ENCODE measurements around the gene FCRLA. TPM values are rescaled to one million over a fixed set of nuclear protein-coding genes. Genes with fewer than 3 reads are reported as not detected.
A peak's percentile ranks its signal among the peaks of the same experiment; 100 is the strongest.
"Not testable (repeated sequence)": the region's sequence is repeated elsewhere in the genome, so short reads cannot be mapped to it uniquely, and the experiment has no call there.

FCRLA gene
- total RNA-seq (2022): 0.30 and 0.47 TPM in 2 replicates
- Bru-seq, nascent RNA: percentile 14 among the genes with signal in this experiment
- percentile 21 among the genes with signal in this experiment for BruChase-seq, experiment 1, labeled RNA remaining after a 6-hour chase
- percentile 9 among the genes with signal in this experiment for BruChase-seq, experiment 2, labeled RNA remaining after a 2-hour chase
- long read RNA-seq, partial matches to known transcripts: 1 of 2 reads
- long read RNA-seq, other reads (novel, unspliced or antisense): 1 of 2 reads

GRCh38 chr1:161706482-161707347 is at the start of gene FCRLA:
TSS of gene FCRLA (plus strand) at chr1:161707229. CDS start at chr1:161707265, 36 bp downstream.
- TF ChIP-seq, protein P1, sequence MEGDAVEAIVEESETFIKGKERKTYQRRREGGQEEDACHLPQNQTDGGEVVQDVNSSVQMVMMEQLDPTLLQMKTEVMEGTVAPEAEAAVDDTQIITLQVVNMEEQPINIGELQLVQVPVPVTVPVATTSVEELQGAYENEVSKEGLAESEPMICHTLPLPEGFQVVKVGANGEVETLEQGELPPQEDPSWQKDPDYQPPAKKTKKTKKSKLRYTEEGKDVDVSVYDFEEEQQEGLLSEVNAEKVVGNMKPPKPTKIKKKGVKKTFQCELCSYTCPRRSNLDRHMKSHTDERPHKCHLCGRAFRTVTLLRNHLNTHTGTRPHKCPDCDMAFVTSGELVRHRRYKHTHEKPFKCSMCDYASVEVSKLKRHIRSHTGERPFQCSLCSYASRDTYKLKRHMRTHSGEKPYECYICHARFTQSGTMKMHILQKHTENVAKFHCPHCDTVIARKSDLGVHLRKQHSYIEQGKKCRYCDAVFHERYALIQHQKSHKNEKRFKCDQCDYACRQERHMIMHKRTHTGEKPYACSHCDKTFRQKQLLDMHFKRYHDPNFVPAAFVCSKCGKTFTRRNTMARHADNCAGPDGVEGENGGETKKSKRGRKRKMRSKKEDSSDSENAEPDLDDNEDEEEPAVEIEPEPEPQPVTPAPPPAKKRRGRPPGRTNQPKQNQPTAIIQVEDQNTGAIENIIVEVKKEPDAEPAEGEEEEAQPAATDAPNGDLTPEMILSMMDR (IDR thresholded peaks at IDR 0.05; ENCODE audit: unreplicated experiment): no peak
- TSS peak; percentile 94 for BruUV-seq (replicated peaks)
- H3K9me3 Mint-ChIP-seq (ENCODE audit: unreplicated experiment): no peaks in the 10 kb centered on the region
- H3K4me3 Mint-ChIP-seq (ENCODE audit: unreplicated experiment): no peak within 1 kb of the TSS
- peaks cover 7% of the 10 kb centered on the region for H3K4me1 Mint-ChIP-seq (ENCODE audit: insufficient read depth, unreplicated experiment)
- POLR2A ChIA-PET: interaction anchor here (1.0 to 3.1 kb wide), 7 partner anchors 9 to 60 kb away, joined by 3 to 32 read pairs (median 3); partner anchors contain the start of gene ATF6
- no peak within 1 kb of the TSS for H3K27ac Mint-ChIP-seq (ENCODE audit: low read depth, unreplicated experiment)
- no peaks in the 10 kb centered on the region for H3K36me3 Mint-ChIP-seq (ENCODE audit: insufficient read depth, unreplicated experiment)
- CTCF ChIA-PET: interaction anchor here (0.6 to 2.0 kb wide), 6 partner anchors 20 to 31 kb away, joined by 3 to 11 read pairs (median 4); no protein-coding TSS in a partner anchor
- intact Hi-C loops (cut with micrococcal nuclease): no loop called here
- peak; percentile 80 for DNase-seq (ENCODE audit: unreplicated experiment)
- H3K27me3 Mint-ChIP-seq (ENCODE audit: insufficient read depth, unreplicated experiment): no peaks in the 10 kb centered on the region

GRCh38 chr1:161658524-161658923 is 48.5 kb upstream of the FCRLA start:
- H3K4me3 Mint-ChIP-seq (ENCODE audit: unreplicated experiment); POLR2A ChIA-PET; BruUV-seq (replicated peaks); H3K9me3 Mint-ChIP-seq (ENCODE audit: unreplicated experiment); H3K4me1 Mint-ChIP-seq (ENCODE audit: insufficient read depth, unreplicated experiment); intact Hi-C loops (cut with micrococcal nuclease); H3K27me3 Mint-ChIP-seq (ENCODE audit: insufficient read depth, unreplicated experiment); DNase-seq (ENCODE audit: unreplicated experiment); H3K36me3 Mint-ChIP-seq (ENCODE audit: insufficient read depth, unreplicated experiment); H3K27ac Mint-ChIP-seq (ENCODE audit: low read depth, unreplicated experiment); CTCF ChIA-PET: not testable (repeated sequence)

GRCh38 chr1:161661660-161662311 is 45.2 kb upstream of the FCRLA start:
- BruUV-seq (replicated peaks): not testable (repeated sequence)

DNA sequence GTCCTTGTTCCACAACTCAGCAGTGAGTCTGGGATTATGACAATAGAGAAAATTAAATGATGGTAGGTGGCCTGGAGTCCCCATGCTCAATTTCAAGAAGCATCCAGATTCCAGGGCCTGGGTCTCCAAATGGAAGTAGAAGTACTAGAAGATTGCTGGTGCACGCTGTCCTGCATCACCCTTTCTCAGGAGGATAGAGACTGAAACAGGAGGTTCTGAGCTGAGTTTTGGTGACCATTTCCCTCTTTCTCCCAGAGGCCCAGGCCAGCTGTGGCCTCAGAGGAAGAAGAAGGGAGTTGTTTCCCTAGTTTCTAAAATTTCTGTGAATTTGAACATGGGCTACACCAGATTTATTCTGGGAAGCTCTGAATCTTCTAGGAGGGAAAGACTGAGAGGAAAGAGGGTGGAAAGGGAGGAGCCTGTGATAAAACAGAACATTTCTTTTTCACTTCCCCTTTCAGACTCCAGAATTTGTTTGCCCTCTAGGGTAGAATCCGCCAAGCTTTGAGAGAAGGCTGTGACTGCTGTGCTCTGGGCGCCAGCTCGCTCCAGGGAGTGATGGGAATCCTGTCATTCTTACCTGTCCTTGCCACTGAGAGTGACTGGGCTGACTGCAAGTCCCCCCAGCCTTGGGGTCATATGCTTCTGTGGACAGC is 44.2 kb upstream of the FCRLA start, which contains the start of gene FCGR2B:
Gene FCGR2B, plus strand, starts transcription at position 460 of the 656 bp plus-strand sequence. Its CDS starts 99 bp downstream, at position 559.
- BruUV-seq (replicated peaks); H3K36me3 Mint-ChIP-seq (ENCODE audit: insufficient read depth, unreplicated experiment); H3K4me1 Mint-ChIP-seq (ENCODE audit: insufficient read depth, unreplicated experiment); POLR2A ChIA-PET; DNase-seq (ENCODE audit: unreplicated experiment); H3K27ac Mint-ChIP-seq (ENCODE audit: low read depth, unreplicated experiment); H3K27me3 Mint-ChIP-seq (ENCODE audit: insufficient read depth, unreplicated experiment); CTCF ChIA-PET; H3K9me3 Mint-ChIP-seq (ENCODE audit: unreplicated experiment); H3K4me3 Mint-ChIP-seq (ENCODE audit: unreplicated experiment); intact Hi-C loops (cut with micrococcal nuclease): not testable (repeated sequence)

More at GRCh38 chr1:161661660-161662311, 45.2 kb upstream of the FCRLA start:
- POLR2A ChIA-PET; CTCF ChIA-PET; H3K4me3 Mint-ChIP-seq (ENCODE audit: unreplicated experiment); H3K27ac Mint-ChIP-seq (ENCODE audit: low read depth, unreplicated experiment); H3K4me1 Mint-ChIP-seq (ENCODE audit: insufficient read depth, unreplicated experiment); DNase-seq (ENCODE audit: unreplicated experiment); H3K36me3 Mint-ChIP-seq (ENCODE audit: insufficient read depth, unreplicated experiment); intact Hi-C loops (cut with micrococcal nuclease); H3K9me3 Mint-ChIP-seq (ENCODE audit: unreplicated experiment); H3K27me3 Mint-ChIP-seq (ENCODE audit: insufficient read depth, unreplicated experiment): not testable (repeated sequence)

- H3K36me3 Mint-ChIP-seq (ENCODE audit: insufficient read depth, unreplicated experiment); H3K27ac Mint-ChIP-seq (ENCODE audit: low read depth, unreplicated experiment); intact Hi-C loops (cut with micrococcal nuclease); POLR2A ChIA-PET; H3K4me1 Mint-ChIP-seq (ENCODE audit: insufficient read depth, unreplicated experiment); DNase-seq (ENCODE audit: unreplicated experiment); BruUV-seq (replicated peaks); H3K9me3 Mint-ChIP-seq (ENCODE audit: unreplicated experiment); H3K27me3 Mint-ChIP-seq (ENCODE audit: insufficient read depth, unreplicated experiment); CTCF ChIA-PET; H3K4me3 Mint-ChIP-seq (ENCODE audit: unreplicated experiment): not testable (repeated sequence)
Measured at GRCh38 chr1:161663569-161663968, 43.5 kb upstream of the FCRLA start.

DNA sequence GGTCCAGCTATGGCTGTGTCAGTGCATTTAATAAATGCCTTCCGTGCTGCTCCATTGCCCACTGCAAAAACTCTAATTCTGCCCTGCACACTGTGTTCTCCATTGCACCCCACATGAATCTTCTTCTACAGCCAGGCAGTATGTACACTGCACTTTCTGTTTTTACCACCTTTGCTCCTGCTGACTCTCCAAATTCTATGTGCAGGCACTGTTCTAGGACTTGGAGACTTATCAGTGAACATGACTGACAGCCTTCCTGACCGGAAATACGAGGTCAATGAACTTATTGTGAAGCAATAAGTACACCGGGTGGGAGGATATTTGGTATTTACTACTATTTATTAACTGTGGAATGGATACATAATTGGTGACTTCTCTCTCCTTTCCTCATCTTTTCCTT is 42.3 kb upstream of the FCRLA start:
- CTCF ChIA-PET; DNase-seq (ENCODE audit: unreplicated experiment); H3K27ac Mint-ChIP-seq (ENCODE audit: low read depth, unreplicated experiment): not testable (repeated sequence)

GRCh38 chr1:161671045-161672020 is 35.7 kb upstream of the FCRLA start:
- intact Hi-C loops (cut with micrococcal nuclease); H3K9me3 Mint-ChIP-seq (ENCODE audit: unreplicated experiment); H3K4me3 Mint-ChIP-seq (ENCODE audit: unreplicated experiment): not testable (repeated sequence)

More for the DNA sequence above, 42.3 kb upstream of the FCRLA start:
- H3K27me3 Mint-ChIP-seq (ENCODE audit: insufficient read depth, unreplicated experiment); H3K36me3 Mint-ChIP-seq (ENCODE audit: insufficient read depth, unreplicated experiment); intact Hi-C loops (cut with micrococcal nuclease); POLR2A ChIA-PET; H3K9me3 Mint-ChIP-seq (ENCODE audit: unreplicated experiment); H3K4me3 Mint-ChIP-seq (ENCODE audit: unreplicated experiment); H3K4me1 Mint-ChIP-seq (ENCODE audit: insufficient read depth, unreplicated experiment); BruUV-seq (replicated peaks): not testable (repeated sequence)

More at GRCh38 chr1:161671045-161672020, 35.7 kb upstream of the FCRLA start:
- BruUV-seq (replicated peaks); H3K4me1 Mint-ChIP-seq (ENCODE audit: insufficient read depth, unreplicated experiment); H3K27me3 Mint-ChIP-seq (ENCODE audit: insufficient read depth, unreplicated experiment); H3K36me3 Mint-ChIP-seq (ENCODE audit: insufficient read depth, unreplicated experiment); H3K27ac Mint-ChIP-seq (ENCODE audit: low read depth, unreplicated experiment); DNase-seq (ENCODE audit: unreplicated experiment); CTCF ChIA-PET: not testable (repeated sequence)
- POLR2A ChIA-PET: interaction anchor here (1.2 kb wide), 1 partner anchor 18 kb away, joined by 3 read pairs; no protein-coding TSS in a partner anchor

Measured in MCF 10A (cell line).